Retinal pigment epithelial cell (primary cell): ENCODE results near the gene GOSR2.

Source experiments
- DNase-seq: peaks from one replicate; pipeline ENCODE4 v3.0.0-alpha.2; 2010; ENCODE audit warnings: low read depth
- H3K4me3 ChIP-seq: 2 replicates; pipeline ENCODE4 v1.5.1; 2011; ENCODE audit warnings: mild to moderate bottlenecking, low read length, control low read depth, moderate library complexity
- CTCF ChIP-seq: conservative IDR thresholded peaks from 2 replicates; pipeline ENCODE4 v1.5.1; 2011; ENCODE audit warnings: low read depth, low read length, control low read depth, inconsistent platforms

Gene GOSR2

GRCh38 chr17:46942441-46943217 lies 19.7 kb downstream of the GOSR2 start:
- H3K4me3 ChIP-seq = no peak overlapping the region
- peak; percentile 99 for TF ChIP-seq CTCF
- DNase-seq = no peak

GRCh38 chr17:46943218-46943500 lies 20.2 kb downstream of the GOSR2 start:
- no peak for TF ChIP-seq CTCF
- H3K4me3 ChIP-seq = no peak overlapping the region
- DNase-seq = no peak

GRCh38 chr17:46943501-46944393 lies 20.8 kb downstream of the GOSR2 start:
- no peak for DNase-seq
- no peak for TF ChIP-seq CTCF
- H3K4me3 ChIP-seq = no peak overlapping the region

- DNase-seq = no peak
- TF ChIP-seq CTCF = no peak
- no peak overlapping the region for H3K4me3 ChIP-seq
These were observed 22.0 kb downstream of the GOSR2 start for GRCh38 chr17:46944931-46945330.

- no peak for TF ChIP-seq CTCF
- no peak overlapping the region for H3K4me3 ChIP-seq
- no peak for DNase-seq
These were observed 24.3 kb downstream of the GOSR2 start for GRCh38 chr17:46947216-46947615.

- no peak overlapping the region for H3K4me3 ChIP-seq
- no peak for DNase-seq
- no peak for TF ChIP-seq CTCF
These were observed 25.6 kb downstream of the GOSR2 start for GRCh38 chr17:46948544-46948943.
